Fibroblast of skin of left quadriceps (primary cell): ENCODE data around the gene TMSB4X.
"Not testable (repeated sequence)": the region's sequence is repeated elsewhere in the genome, so short reads cannot be mapped to it uniquely, and the experiment has no call there.

ENCODE experiments used
- DNase-seq, 2 experiments: peaks; one replicate each; pipeline ENCODE4 v3.0.0-alpha.2; 2013; ENCODE audit warnings: low read depth in 2 of 2

TMSB4X gene

DNA sequence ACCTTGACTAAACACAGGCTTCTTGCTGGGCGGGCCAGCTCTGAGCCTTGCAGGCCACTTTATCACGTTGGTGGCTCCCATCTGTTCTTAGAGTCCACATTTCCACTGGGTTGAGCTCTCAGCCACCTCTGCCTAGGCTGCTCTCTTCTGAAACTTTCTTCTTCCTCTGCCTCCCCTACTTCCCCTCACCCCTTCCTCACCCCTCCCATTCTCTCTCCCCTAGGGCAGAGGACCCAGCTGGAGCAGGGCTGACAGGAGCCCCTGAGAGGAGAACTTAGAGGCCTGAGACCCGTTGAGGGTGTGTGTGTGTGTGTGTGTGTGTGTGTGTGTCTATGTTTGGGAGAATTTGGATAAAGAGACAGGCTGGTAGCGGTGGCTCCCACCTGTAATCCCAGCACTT is 19.9 kb upstream of the TMSB4X start:
- DNase-seq = no peak

DNA sequence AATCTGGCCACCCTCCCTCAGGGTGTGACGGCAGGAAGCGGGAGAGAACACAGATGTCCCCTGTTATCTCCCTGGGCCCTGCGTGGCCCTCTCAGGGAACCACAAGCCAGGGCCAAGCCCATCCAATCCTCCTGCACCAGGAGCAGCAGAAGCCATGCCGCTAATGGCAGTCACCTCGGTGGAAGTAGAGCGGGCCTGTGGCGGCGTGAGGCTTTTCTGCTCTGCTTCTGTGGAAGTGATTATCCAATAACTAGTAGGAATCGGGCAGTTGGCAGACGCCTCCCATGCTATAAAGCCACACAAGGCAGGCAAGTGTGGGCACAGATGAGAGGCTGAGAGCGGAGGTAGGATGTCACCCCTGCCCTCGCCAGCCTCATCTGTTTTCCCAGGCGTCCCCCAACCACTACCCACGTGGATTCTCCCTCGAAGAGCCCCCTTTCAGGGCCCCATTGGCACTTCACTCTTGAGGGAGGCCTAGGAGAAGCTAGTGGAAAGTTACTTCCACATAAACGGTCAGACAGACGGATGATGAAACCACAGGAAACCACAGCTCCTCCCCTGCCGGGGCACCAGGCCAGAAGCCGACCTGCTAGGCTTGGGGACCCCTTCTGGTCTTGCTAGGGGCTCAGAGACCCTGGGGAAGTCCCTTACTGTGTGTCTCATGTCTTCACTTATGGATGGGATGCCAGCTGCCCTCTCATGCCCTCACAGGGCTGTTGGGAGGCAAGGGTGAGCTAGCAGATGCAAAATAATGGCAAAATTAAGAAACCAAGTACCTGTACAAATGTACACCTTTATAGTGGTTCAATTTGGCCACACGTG is 18.8 kb upstream of the TMSB4X start:
- no peak for DNase-seq

DNA sequence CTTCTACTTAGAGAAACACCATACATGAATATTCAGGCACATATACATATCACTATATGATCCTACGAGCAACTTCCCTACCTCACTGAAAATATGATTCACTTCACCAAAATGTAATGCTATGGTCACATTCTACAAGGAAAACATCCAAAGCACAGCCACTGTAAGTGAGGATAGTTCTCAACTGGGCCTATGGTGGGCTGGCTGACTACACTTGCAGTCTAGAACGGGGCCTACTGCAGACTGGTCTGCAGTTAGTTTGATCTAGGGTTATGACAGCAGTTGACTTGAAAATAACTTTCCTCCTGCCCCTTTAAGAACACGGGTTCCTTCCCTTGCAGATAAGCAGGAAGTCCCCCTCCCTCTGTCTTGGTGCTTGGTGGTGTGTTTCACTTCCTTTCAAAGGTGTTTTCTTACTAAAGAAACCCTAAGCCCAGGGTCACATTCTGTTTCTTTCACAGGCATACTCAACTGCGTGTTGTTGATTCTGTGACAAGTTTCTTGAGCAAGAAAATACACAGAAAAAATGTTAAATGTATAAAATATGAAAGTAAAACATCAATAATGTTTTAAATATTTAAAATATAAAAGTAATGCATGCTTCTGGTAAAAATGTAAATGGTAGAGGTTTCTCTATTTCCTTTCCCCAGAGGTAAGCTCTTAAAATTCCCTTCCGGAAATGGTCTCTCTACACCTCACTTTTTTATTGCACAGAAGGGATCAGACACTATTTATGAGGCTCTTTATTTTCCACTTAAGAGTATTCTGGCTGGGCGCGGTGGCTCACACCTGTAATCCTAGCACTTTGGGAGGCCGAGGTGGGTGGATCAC is 18.0 kb upstream of the TMSB4X start:
- DNase-seq = no peak

DNA sequence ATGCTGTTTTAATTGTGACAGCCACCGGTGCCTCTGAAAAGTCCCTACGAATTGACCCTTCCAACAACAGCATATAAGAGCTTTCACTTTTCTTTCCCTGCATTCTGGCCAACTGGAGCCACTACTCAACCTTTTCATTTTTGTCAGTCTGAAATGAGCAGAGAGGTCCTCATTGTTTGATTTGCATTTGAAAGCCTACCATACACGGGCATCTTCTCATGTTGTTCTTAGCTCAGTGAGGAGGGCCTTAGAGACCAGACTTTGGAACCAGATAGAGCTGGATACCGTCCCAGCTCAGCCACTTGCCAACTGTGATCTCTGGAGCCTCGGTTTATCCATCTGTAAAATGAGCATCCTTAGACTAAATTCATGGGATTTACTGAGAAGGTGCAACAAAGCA is 16.9 kb upstream of the TMSB4X start:
- DNase-seq = no peak

DNA sequence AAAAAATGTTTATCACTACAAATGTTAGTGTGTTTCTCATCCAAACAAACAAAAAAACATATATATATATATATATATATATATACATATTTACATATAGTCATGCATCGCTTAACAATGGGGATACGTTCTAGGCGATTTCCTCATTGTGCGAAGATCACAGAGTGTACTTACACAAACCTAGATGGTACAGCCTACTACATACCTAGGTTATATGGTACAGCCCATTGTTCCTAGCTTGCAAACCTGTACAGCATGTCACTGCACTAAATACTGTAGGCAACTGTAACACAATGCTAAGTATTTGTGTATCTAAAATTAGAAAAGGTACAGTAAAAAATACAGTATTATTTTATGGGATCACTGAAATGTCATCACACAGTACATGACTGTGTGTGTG is 16.4 kb upstream of the TMSB4X start:
- no peak for DNase-seq

DNA sequence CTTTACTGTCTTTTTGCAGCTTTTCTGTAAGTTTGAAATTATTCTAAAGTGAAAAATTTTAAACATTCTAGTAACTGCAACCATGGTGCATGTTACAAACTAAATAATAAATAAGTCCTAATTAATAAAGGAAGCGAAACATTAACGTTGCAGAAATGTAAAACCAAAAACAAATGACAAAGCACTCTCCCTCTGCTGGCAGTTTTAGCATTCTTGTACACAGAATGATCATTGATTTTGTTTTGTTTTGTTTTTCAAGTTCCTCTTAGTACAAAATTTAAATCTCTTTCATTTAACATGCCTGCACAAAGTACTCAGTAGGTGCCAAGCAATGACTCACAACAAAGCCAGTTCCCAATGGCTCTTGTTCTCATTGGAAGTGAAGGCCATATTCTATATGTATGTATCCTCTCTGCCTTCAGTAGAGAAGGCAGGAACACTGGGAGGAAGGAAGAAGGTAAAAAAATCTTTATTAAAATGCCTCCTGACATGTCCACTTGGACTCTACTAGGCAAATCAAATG is 13.7 kb upstream of the TMSB4X start:
- DNase-seq = no peak

DNA sequence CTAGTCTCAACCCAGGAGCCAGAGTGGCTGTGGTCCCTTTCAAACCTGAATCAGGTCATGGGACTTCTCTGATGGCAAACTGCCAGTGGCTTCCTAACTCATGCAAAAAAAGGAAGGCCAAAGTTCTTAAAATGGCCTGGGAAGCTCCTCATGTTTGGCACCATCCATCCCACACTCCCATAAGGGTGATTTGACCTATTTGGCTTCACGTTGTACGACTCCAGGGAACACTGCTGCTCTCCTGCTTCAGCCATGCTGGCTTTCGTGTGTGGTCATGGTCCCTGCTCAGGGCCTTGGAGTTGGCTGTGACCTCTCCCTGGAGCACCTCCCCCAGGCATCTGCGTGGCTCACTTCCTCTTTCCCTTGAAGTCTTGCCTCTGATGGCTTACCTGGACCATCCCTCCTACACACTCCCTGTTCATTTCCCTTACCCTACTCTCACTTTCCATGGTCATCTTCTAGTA is 12.8 kb upstream of the TMSB4X start:
- no peak for DNase-seq

DNA sequence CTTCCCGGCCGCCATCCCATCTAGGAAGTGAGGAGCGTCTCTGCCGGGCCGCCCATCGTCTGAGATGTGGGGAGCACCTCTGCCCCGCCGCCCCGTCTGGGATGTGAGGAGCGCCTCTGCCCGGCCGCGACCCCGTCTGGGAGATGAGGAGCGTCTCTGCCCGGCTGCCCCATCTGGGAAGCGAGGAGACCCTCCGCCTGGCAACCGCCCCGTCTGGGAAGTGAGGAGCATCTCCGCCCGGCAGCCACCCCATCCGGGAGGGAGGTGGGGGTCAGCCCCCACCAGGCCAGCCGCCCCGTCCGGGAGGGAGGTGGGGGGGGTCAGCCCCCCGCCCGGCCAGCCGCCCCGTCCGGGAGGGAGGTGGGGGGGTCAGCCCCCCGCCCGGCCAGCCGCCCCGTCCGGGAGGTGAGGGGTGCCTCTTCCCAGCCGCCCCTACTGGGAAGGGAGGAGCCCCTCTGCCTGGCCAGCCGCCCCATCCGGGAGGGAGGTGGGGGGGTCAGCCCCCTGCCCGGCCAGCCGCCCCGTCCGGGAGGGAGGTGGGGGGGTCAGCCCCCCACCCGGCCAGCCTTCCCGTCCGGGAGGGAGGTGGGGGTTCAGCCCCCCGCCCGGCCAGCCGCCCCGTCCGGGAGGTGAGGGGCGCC is 11.6 kb upstream of the TMSB4X start:
- not testable (repeated sequence) for DNase-seq

DNA sequence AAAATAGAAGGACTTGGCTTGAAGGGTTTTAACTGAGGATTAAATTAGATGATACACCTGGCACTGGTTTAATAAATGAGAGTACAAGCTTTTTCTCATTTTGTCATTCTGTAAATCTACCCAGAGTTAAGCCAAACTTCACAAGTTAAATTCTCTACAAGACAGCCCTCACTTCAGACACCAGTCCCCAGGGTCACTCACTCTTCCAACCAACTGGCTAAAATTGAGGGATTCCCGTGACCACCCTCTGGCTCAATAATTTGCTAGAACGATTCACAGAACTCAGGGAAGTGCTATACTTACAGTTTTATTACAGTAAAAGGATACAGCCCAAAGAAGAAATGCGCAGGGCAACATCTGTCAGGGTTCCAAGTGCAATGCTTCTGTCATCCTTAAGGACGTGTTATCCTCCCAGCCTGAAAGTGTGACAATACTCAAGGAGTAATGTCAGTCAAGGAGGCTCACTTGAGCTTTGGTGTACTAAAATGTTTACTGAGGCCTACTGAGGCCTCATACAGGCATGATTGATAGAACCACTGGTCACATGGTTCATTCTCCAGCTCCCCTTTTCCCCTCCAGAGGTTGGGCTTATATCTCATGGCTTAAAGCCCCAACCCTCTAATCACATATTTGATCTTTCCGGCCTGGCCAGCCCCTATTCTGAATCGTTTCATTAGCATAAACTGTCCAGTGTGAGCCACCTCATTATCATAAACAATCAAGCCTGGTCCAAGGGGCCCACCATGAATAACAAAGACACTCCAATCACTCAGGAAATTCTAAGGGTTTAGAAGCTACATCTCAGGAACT is 9.6 kb upstream of the TMSB4X start:
- DNase-seq = no peak

DNA sequence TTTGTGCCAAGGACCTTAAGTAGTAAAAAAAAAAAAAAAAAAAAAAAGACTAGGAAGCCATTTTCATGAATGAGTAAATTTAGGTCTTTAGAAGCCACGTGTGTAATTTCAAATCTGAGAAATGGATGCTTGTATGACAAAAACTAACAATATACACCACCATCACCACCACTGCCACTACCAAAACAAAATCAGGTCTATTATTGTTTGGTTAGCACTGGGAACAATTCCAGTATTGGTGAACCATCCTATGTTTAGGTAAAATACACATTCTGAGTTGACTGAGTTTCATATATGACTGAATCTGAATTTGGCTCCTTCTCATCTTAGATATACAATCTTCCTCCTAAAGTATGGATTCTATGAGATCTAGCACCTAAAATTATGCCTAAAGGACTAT is 8.8 kb upstream of the TMSB4X start:
- no peak for DNase-seq

DNA sequence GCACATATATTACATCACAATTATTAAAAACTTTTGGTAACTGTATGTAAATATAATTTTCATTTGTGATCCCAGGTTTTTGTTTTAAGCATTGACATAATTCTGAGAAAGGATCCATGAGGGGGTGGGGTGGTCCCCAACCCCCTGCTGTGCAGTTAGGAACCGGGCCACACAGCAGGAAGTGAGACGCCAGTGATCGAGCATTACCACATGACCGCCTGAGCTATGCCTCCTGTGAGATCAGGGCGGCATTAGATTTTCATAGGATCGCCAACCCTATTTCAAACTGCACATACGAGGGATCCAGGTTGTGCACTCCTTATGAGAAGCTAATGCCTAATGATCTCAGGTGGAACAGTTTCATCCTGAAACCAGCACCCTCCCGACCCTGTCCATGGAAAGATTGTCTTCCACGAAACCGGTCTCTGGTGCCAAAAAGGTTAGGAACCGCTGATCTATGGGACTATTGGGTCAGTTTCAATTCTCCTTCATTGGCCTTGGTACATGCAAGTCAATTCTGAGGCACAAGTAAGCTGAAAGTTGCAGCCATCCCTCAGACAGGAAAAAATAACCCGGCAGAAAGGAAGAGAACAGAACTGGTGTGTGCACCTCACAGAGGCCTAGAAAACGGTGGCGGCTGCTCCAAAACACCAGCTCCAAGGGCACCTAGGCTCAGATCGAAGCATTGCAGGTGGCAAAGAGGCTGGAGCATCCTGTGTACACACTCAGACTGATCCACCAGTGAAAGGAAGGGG is 7.0 kb upstream of the TMSB4X start:
- DNase-seq = no peak

DNA sequence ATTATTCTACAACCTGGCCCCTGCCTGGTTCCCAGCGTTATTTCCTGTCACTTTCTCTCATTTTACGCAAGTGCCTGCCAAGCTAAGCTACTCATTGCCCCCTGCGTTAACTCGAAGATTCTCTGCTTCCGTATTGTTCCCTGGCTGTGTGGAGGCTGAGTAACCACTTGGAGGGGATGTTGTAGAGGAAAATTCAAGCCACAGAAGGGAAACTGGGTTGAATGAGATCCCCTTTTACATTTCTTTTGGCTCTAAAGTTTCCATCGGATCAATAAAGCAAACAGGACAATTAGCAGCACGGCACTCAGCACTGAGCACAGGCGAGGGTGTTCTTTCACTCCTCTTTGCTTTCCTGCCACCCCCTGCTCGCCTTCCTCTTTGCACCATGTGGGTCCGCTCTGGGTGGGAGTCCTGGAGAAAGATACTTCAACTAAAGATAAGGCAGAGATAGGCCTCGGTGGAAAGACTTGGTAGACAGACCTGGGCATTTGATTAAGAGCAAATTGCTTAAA is 4.2 kb upstream of the TMSB4X start:
- DNase-seq = no peak

DNA sequence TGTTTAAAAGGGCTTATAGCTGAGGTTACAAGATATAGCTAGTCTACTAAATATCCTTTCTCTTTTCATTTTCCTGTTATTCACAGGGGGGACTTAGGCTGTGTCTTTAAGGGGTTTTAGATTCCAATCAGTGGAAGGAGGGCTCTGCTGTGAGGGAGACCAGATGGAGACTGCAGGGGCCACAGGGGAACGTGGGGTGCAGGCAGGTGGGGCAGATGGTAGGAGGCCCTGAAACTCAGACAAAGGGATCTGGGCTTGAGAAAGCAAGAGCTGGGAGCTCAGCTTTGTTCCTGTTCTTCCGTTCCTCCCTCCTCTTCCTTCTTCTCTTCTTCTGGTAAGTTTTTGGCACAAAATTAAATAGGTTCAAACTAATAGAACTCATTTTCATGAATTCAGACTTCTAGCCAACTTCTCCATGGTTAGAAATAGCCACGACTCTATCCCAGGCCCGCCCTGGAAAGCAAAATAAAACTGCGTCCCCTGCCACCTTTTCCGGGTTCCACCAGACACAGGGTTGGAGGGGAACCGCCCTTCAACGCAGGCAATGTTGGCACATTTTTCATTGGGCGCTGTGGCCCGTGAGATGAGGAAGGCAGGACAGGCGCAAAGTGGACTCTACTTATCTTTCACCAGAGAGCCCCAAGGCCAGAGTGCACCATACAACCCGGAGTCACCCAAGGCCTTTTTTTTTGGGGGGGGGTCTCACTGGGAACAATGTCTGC is 3.5 kb upstream of the TMSB4X start:
- DNase-seq = no peak

DNA sequence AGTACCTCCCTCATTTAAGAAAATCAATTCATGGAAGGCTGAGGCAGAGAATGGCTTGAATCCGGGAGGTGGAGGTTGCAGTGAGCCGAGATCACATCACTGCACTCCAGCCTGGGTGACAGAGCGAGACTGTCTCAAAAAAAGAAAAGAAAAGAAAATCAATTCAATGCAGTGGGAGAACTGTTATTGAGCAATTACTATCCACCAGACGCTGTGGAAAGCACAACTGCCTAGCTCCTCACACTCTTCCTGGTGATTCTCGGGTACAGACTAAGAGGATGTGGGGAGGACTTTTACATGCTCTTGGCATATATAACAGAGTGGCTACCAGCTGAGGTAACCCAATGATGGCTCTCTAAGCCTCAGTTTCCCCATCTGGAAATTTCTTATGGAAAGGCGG is 2.7 kb upstream of the TMSB4X start:
- no peak for DNase-seq

DNA sequence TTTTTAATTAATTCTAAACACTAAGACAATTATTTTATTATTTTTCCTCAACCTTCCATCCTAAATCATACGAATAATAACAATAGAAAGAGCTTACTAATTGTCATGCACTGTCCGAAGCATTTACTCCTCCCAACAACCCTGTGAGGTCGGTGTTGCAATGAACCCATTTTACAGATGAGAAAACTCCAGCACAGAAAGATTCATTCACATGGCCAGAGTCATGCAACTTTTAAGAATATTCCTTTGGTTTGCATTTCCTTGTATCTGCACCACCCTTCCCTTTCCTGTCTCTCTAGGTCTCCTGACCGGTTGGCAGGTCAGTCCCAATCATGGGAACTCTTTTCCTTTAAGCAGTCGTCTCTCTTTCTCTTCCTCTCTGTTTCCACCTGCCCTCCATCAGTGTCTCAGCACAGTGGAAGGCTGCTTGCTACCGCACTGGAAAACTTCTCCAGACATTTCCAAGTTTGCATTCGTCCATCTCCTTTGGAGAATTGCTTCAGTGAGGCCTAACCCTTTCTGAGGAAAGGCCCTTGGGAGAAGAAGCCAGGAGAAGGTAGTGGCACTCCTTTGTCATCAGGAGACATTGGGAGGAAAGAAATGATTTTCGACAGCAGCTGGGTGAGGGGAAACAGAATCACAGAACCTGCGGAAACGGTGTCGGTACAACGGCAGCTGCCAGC is 1.9 kb upstream of the TMSB4X start:
- no peak for DNase-seq

DNA sequence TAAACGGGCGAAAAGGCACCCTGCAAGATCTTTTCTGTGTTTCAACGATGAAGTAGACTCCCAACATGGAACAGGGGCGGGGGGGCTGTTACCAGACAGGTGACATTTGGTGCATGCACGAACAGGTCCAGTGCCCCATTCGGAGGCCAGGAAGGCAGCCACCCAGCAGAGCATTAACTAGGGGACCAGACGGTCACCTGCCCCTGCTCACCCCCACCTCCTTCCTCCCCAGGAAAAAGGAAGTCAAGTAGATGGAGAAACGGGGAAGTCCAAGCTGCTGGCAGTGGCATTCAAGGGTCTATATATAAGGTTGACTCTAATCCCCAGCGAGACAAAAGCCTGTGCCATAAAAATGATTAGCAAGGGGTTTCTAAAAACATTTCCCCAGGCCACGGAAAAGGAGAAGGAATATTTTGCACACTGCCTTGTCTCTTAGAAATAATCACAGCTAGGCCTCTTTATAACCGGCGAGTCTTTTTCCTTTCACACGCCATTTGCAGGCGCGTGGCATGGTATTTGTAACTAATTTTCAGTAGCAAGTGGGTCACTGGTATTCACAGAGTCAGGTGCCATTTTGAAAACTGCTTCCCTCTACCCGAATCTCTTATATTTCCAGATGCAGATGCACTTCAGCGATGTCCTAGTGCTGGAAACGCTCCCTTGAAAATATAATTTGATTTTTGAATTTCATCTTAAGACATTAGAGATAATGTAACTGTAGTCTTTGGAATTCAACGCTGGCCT is 1.2 kb upstream of the TMSB4X start:
- DNase-seq = no peak

DNA sequence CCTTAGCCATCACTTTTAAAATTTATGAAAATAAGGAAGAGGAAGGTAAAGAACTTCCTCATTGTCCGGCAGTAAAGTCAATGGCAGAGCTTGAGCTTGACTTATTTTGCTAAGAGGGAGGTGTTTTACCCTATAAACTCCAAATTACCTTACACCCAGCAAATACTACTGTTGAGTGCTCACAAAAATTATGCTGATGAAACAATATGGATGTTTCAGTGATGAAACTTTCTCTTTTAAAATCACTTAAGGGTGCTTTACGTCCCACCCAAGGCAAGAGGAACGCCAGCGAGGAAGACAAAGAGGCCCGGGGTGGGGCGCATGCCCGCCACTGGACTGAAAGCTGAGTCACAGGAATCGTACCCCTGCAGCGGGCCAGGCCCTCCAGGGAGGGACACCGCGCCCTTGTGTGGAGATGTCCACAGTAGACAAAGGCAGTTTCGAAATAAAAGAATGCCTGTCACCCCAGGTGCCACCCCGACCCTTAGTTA is 560 bp upstream of the TMSB4X start:
- peak in 1 of 2 experiments; percentile 38 for DNase-seq

DNA sequence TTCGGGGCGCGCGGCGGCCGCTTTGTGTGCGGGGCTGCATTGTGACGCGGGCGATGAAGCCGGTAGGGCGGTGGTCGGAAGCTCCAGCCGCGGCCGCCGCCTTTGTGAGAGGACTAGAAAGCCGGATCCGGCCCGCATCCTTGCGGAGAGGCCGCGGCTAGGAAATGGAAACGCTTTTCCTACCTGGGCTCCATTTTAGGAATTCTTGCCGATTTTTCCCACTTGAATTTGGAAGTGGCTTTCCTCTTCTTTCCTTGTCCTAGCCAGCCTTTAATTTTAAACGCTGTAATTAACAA is 708 bp downstream of the TMSB4X start:
- no peak for DNase-seq
